ENCODE data around the gene KCNE2.
A peak's percentile ranks its signal among the peaks of the same experiment; 100 is the strongest.

Gene KCNE2, protein sequence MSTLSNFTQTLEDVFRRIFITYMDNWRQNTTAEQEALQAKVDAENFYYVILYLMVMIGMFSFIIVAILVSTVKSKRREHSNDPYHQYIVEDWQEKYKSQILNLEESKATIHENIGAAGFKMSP

DNA sequence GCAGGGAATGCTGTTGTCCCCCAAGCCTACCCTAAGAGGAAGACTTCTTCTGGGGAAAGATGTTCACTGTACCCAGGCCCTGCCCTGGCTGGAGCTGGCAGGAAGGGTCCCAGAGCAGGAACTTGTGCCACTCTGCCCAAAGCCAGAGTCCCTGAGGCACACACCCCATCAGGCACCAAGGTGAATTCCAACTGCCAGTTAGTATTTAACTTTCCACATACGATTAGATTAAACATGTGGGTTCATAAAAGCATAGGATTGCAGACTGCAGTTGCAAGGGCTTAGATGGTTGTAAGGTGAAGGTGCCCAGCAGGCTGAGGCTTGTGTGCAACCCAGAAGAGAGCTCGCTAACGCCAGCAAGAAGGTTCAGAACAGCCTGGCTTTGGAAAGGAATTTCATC, at the start of gene KCNE2:
Gene KCNE2 (plus strand): TSS at position 274 of the 400 bp plus-strand sequence. CDS start 6,473 bp downstream, outside the sequence.
- DNase-seq: no peak

DNA sequence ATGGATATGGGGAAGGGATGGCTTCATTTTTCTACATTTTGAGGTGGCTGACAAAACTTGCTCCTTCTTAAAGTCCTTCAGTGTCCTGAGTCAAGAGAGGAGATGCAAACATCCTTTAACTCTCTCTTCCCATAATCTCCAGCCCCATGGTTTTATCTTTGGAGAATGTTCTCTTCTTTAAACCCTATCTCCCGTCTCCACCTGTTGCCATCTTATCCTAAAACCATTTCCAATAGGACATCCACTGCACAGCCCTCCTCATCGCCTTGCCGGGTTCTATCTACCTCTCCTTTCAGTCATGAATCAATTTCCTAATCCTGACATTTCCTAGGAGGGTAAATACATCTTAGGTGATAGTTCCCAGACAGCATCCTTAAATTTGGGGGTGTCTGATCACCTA, 44.2 kb upstream of the KCNE2 start:
- DNase-seq: no peak

DNA sequence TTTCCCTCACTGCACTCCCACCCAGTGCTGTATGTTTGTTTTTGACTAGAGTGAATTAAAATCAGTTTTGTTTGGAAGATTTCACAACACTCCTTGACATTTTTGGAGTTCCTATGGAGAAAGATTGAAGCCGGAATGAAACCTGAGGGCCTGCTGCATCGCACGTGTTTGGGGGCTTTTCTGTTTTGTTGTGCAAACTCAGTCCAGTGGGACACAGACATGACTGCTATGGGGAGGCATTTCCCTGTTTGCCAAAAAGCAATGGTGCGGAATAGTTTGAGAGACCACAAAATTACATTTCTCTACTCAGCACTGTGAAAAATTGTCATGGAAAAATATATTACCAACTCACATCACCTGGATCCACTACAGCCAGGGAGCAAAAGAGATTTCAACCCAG, 43.8 kb upstream of the KCNE2 start:
- no peak for DNase-seq

DNA sequence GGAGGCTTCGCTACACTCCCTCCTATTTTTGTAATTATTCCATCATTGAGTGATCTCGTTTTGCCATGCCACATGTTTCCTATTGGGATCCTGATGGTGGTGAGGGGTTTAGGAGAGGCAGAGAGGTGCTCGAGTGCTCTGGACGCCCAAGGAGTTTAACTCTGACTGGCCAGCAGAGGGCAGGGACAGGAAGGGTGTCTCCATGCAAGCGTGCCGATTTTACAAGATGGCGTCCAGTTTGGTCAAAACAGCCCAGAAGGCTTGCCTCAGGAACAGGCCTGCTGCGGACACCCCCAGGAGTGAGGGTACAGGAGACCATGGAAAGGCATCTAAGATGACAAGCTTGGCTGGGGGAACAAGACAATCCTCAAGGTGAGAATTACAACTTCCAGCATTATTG, 33.8 kb upstream of the KCNE2 start:
- no peak for DNase-seq

DNA sequence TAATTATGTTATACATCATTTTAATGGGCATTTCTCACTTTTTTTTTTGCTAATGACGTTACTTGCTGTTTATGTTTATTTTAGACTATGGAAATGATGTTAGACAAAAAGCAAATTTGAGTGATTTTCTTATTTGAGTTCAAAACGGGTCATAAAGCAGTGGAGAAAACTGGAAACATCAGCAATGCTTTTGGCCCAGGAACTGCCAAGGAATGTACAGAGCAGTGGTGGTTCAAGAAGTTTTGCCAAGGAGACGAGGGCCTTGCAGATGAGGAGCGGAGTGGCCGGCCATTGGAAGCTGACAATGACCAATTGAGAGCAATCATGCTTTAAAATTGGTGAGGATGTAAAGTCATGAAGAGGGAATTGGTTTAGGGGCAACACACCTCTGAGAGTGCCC, 32.1 kb upstream of the KCNE2 start:
- no peak for DNase-seq

DNA sequence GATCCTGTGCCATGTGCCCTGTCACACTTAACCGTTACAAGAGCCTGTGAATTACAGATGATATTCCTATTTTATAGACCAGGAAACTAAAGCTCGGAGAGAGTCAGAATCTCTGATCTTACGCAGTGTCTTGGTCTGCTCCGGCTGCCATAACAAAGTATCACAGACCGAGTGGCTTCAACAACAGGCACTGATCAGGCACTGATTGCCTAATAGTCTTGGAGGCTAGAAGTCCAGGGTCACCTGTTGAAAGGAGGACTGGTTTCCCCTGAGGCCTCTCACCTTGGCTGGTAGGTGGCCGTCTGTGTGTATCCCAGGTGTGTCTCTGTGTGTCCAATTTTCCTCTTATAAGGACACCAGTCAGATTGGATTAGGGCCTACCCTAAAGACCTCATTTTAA, 31.5 kb upstream of the KCNE2 start:
- no peak for DNase-seq

DNA sequence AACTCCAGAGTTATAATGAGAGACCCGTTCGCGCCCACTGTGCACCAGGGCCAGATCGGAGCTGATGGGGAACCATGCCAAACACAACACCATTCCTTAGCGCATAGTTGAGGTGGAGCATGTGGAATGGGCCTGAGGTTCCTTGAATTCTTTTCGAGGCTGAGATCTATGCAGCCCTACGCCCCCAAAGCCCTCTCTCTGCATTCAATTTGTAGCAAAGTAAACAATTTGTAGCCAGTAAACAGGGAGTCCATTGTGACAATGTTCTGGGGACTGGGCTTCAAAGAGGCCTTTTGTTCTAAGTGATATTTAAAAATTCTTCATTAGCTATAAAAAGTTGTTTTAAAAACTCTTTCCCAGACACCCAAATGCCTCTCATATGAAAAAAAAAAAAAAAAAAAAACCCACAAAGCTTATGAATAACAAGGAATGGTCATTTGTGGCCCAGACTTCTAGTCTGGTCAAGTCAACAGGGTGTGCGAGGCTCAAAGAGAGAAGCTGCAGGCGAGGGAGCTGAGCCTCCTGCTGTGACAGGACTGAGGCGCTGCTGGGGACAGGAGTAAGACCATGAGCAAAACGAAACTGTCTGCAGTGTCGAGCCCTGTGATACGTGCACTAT, 30.6 kb upstream of the KCNE2 start:
- no peak for DNase-seq

DNA sequence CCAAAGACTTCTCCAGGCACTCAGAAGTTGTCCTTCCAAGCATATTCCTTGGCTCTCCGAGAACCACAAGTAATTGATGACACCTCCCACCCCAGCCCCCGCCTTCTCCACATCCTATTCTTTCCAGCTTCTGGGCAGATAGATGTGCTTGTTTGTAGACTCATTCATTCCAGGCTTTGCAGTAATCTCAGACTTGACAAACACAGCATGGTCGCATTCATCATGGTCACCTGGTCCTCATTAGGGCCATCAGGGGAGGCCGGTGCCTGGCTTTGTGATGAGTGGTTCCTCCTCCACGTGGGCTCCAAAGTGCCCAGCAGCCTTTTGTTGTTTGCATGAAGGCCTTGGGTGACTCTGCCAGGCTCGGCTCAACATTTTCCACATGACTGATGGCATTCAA, 28.5 kb upstream of the KCNE2 start:
- DNase-seq: no peak

DNA sequence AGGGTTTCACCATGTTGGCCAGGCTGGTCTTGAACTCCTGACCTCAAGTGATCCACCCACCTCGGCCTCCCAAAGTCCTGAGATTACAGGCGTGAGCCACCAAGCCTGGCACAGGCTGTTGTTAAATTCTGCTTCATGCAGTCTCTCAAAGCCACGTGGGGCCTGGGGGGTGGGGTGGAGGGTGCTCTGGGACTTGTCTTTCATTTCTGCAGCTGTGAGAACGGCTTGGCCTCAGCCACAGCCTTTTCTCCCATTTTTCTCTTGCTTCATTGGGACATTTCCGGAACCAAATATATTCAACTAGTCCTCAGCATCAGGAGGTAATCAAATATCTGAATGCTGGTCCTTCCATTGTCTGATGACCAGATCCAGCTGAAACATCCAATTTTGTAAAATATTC, 27.6 kb upstream of the KCNE2 start:
- no peak for DNase-seq

DNA sequence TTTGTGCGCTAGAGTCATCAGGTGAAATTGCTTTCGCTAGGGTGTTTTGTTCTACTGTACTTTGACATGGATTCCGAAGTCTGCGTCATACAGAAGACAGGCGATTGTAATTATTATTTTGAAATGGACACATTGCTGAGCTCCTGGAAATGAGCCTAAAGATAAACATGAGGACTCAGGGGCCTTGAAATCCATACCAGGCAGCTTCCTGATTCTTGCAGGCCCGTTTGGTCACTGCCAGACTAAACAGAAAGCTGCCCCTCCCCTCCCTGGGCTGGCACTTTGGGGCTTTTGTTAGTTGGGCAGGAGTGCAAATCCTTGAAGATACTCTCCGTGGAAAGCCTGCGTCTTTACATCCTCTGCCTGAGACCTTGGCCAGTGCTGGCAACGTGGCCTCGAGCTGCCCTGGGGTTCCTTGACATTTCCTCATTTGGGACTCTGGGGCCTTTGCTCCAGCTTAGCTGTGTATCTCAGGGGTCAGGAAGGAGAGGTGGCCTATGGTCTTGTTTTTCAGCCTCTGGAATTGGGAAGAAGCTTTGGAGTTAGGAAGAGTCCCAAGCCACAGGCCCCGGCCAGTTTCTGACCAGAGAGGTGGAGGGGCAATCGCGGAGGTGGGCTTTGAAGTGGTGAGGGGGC, 26.9 kb upstream of the KCNE2 start:
- no peak for DNase-seq

DNA sequence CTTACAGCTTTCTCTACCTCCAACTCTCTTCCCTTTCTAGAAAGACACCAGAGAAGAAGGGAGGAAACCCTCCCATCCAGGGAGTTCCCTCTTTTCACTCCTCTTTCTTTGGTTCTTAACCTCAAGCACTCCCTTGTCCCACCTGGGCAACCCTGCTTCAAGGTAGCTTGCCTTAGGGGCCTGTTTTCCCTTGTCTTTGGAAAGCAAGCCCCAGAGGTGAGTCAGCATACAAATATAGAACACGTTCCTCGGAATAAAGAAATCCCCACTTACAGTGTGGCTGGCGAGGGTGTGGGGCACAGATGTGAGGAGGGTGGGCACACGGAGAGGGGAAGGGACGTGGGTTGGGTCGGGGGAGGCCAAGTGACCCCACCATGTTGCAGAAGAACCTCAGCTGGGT, 26.1 kb upstream of the KCNE2 start:
- no peak for DNase-seq

DNA sequence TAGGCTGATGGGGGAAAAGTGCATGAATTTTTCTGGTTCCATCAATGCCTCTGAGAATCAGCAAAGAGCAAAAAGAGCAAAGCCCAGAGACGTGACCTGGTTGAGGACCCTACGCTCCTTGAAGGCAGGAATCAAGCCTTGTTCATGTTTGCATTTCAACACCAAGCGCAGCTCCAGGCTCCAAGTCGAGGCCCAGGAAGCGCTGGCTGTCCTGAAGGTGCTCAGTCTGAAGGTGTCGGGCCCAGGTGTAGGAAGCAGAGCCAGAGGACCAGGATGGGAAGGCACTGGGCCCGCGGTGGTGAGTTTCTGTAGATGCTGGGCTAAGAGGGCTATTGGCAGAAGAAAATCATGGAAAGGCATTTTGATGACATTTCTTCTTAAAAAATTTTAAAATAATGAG, 25.6 kb upstream of the KCNE2 start:
- DNase-seq: no peak

DNA sequence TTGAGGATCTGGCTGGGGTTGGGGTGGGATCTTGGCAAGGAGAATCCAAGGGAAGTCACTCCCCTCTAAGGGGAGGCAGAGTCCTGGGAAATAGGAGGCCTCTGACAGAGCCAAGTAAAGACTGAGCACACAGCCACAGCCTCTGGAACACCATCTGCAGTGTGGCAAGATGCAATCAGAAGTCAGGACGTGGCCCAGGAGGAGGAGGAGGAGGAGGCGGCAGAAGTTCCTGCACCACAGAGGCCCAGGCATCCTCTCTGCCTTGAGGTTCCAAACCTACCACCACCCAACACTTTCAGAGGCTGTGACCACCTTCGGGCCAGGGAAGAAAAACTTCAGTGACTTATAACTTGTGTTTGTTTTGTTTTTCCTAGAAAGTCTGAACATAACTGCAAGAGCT, 23.7 kb upstream of the KCNE2 start:
- DNase-seq: no peak

DNA sequence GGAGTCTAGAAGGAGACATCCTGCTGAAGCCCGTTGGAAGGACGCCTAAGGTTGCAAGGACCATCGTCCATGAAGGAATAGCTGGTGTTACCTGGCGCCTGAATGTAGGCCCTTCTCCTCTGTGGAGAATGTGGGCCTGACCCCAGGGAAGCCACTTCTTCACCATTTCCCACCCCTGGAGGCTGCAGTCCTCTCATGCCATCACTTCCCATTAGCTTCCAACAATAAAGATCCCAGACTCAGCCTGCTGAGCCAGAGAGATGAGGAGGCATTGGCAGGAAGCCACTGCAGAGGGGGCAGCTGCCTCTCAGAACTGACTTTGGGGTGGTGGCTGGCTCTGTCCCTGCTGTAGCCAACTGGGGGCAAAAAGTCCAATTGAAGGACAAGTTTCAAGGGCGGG, 21.3 kb upstream of the KCNE2 start:
- no peak for DNase-seq

DNA sequence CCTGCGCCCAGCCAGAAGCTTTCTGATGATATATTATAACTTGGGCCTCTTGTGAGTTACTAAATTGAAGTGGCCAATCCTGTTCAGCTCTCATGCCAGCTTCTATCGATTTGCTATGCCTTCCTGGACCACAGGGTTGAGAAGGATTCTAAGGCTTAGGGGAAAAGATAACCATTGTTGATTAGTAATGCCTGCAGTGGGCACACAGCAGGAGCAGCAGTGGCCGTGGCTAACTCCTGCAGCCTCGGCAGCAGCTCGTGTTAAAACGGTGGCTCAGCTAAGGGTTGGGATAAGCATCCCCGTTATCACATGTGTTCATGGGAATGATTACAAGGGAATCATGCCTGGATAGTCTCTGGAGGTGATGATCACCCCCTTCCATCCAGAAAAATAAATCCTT, 20.5 kb upstream of the KCNE2 start:
- no peak for DNase-seq

DNA sequence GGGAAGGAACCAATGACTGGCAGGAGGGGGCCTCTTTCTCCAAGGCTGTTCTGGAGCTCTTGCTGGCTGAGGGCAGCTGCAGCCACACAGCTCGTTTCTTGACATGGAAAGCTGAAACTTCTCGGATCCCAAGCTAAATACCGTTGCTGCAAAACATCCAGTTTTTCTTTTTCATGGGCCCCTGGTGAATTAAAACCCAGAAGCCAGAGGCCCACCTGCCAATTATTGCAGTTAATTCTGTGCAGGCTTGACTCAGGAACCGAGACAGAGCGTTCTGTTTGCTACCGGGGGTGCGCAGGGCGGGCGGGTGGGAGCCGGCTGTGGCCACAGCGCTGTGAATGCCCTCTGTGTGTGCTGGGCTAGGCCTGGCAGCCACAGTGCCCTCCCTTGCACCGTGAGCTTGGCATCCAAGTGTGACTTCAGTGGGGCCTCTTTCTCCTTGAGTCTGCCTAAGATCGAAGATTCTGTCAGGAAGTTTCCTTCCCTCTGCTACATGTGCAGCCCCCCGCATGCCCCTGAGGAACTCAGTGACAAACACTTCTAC, 19.9 kb upstream of the KCNE2 start:
- no peak for DNase-seq

DNA sequence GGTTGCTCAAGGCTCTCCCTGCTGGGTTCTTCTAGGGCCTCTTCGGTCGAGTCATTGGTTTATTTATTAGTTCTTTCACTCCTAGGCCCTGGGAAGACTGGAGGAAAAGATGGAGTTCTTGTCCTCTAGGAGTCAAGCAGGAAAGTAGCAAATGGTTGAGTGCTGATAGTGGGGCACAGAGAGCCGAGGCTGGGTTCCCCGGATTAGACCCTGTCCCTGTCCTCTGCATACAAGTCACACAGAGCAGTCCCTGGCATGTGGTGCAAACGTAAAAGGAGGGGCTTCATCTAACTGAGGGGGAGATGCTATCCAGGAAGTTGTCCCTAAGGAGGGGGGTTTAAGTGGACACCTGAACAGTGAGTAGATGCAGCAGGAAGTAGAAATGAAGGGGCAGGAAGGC, 19.2 kb upstream of the KCNE2 start:
- no peak for DNase-seq

DNA sequence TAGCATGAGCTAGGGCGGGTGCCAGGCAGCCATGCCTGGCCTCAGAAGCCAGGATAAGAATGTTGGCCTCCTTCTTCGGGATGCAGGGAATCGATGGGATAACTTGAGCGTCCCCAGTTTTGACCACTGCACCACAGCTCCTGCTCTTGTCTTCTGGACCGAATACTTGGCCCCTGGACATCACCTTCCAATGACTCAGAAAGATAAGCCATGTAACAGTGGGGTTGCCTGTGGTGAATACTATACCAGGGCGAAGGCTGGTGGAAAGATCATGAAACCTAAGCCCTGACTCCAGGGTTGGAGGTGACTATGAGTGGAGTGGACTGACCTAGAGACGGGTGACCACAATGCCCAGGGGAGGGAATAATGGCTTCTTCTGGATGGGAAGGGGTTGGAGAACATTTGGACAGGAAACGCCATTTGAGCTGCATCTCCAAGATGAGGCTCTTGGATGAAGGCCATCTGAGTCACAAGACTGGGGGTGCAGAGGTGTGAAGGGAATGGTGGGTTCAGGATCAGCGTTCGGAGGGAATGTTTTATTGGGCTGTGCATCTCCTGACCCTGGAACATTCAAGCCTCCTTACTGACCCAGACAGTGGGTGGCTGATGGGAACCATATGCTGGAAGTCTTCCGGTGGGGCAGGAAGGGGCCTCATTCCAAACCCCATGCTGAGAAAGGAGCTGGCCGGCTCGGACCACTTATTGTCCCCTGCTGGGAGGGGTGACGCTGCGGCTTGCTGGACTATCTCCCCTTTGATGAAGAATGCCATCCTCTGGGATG, 18.5 kb upstream of the KCNE2 start:
- DNase-seq: no peak

DNA sequence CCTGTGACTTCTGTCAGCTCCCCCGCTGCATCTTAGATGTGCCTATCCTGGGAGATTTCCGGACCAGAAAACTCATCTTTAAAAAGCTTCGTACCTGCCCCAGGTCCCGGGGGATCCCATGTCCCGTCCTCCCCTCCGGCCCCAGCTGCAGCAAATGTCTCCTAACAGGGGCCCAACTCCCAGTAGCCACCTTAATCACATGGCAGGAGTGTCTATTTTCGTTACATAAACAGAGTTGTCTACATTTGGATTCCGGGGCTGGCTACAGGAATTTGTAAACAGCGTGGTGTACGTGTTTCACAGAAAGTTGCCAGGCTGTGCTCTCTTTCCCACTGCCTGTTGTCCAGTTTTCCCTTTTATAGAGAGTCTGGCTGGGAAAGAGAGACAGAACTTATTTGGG, 17.9 kb upstream of the KCNE2 start:
- DNase-seq: no peak

DNA sequence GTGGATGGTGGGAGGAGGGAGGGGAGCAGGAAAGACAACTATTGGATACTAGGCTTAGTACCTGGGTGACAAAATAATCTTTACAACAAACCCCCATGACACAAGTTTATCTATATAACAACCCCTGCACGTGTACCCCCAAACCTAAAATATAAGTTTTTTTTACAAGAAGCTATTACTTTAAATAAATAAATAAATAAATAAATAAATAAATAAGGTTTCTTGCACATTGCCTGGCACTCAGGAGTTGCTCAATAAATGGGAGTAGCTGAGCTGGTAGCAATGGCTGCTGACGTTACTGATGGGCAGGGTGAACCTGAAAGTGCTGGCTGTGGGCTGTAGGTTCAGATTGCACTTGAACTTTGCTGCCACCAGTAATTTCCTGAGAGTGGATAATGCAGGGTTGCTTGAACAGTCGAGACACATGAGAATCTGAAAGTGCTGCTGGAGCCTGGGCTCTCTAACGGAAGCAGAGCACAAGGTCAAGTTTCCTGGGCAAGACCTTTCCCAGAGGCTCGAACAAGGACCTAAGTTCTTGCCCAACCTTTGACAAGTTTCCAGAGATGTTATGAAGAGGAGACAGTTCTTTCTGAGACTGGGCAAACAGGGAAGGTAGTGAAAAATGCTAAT, 14.8 kb upstream of the KCNE2 start:
- DNase-seq: no peak

DNA sequence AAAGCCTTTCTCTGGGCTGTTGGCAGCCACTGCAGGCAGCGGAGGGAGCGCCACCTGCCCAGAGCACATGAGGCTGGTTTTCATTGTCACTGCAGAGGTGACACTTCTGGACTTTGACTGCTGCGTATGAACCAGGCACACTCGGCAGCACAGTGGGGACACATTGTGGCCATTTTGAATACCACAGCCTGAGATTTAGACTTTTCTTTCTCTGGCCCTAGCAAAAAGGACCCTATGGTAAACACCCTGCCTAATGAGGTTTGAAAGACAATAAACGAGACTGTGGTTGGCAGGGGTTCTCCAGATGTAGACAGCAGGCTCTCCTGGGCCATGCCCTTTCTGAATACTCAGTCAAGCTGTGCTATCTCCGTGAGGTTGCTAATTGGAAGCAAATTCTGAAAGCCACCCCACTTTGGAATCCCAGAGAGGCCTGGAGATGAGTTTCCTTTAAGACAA, 12.0 kb upstream of the KCNE2 start:
- peak; percentile 44 for DNase-seq

DNA sequence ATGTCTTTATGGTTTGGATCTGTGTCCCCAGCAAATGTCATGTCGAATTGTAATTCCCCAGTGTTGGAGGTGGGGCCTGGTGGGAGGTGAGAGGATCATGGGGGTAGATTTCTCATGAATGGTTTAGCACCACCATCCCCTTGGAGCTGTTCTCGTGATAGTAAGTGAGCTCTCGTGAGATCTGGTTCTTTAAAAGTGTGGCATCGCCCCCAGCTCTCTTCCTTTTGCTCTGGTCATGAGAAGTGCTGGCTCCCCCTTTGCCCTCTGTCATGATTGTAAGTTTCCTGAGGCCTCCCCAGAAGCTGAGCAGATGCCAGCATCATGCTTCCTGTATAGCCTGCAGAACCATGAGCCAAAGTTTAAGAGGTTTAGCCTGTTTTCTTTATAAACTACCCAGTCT, 11.2 kb upstream of the KCNE2 start:
- no peak for DNase-seq

DNA sequence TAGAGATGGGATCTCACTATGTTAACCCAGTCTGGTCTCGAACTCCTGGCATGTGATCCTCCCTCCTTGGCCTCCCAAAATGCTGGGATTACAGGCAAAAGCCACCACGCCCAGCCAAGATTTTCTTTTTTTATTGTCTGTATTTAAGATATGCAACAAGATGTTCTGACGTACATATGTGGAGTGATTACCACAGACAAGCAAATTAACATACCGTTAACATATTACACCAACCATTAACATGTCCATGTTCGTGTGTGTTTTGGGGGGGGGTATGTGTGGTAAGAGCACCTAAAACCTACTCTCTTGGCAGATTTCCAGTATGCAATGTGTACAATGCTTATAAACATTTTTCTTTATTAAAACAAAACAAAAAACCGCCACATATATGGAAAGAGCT, 10.6 kb upstream of the KCNE2 start:
- DNase-seq: no peak
